ENCODE results near the gene ZNF578. TPM values are rescaled to one million over a fixed set of nuclear protein-coding genes. Genes with fewer than 3 reads are reported as not detected.

ZNF578 gene
- total and polyA plus RNA-seq, 10 of the 15 experiments (the other 5 are each of a cell fraction or from before 2014, with no cell fraction given): 0.10 to 0.43 (median 0.16) TPM; not detected in 4

DNA sequence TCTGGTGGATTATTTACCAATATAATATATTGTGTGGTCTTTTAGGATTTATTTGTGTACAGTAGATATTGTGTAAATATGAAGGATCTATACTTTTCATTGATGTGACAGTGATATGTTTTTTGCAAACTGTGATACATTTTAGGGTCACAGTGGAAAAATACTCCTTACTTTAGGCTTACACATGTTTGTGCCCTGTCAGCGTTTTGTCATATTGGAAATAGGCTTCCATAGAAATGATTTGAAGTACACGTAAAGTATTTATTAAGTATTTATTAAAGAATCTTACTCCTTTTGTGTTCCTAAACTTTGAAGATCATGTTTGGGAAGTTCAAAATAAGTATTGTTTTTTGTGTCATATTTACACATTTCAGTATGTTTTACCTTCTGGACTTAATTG lies 79.1 kb downstream of the ZNF578 start (continued):
- TF ChIP-seq, protein P1, sequence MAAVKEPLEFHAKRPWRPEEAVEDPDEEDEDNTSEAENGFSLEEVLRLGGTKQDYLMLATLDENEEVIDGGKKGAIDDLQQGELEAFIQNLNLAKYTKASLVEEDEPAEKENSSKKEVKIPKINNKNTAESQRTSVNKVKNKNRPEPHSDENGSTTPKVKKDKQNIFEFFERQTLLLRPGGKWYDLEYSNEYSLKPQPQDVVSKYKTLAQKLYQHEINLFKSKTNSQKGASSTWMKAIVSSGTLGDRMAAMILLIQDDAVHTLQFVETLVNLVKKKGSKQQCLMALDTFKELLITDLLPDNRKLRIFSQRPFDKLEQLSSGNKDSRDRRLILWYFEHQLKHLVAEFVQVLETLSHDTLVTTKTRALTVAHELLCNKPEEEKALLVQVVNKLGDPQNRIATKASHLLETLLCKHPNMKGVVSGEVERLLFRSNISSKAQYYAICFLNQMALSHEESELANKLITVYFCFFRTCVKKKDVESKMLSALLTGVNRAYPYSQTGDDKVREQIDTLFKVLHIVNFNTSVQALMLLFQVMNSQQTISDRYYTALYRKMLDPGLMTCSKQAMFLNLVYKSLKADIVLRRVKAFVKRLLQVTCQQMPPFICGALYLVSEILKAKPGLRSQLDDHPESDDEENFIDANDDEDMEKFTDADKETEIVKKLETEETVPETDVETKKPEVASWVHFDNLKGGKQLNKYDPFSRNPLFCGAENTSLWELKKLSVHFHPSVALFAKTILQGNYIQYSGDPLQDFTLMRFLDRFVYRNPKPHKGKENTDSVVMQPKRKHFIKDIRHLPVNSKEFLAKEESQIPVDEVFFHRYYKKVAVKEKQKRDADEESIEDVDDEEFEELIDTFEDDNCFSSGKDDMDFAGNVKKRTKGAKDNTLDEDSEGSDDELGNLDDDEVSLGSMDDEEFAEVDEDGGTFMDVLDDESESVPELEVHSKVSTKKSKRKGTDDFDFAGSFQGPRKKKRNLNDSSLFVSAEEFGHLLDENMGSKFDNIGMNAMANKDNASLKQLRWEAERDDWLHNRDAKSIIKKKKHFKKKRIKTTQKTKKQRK (IDR thresholded peaks at IDR 0.05; ENCODE audit: low read depth, low read length): no peak
- TF ChIP-seq SMC3 (IDR thresholded peaks at IDR 0.05; ENCODE audit: borderline replicate concordance, low read length) (no peak), SP1 (IDR thresholded peaks at IDR 0.05; ENCODE audit: low read depth, low read length) (no peak), POLR2AphosphoS5 (IDR thresholded peaks at IDR 0.05; ENCODE audit: low read length) (no peak)
- TF ChIP-seq, protein P2, sequence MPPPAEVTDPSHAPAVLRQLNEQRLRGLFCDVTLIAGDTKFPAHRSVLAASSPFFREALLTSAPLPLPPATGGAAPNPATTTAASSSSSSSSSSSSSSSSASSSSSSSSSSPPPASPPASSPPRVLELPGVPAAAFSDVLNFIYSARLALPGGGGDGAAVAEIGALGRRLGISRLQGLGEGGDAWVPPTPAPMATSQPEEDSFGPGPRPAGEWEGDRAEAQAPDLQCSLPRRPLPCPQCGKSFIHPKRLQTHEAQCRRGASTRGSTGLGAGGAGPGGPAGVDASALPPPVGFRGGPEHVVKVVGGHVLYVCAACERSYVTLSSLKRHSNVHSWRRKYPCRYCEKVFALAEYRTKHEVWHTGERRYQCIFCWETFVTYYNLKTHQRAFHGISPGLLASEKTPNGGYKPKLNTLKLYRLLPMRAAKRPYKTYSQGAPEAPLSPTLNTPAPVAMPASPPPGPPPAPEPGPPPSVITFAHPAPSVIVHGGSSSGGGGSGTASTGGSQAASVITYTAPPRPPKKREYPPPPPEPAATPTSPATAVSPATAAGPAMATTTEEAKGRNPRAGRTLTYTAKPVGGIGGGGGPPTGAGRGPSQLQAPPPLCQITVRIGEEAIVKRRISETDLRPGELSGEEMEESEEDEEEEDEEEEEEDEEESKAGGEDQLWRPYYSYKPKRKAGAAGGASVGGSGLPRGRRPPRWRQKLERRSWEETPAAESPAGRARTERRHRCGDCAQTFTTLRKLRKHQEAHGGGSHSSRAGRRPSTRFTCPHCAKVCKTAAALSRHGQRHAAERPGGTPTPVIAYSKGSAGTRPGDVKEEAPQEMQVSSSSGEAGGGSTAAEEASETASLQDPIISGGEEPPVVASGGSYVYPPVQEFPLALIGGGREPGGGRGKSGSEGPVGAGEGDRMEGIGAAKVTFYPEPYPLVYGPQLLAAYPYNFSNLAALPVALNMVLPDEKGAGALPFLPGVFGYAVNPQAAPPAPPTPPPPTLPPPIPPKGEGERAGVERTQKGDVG (CRISPR knock-in tag; IDR thresholded peaks at IDR 0.05): no peak

DNA sequence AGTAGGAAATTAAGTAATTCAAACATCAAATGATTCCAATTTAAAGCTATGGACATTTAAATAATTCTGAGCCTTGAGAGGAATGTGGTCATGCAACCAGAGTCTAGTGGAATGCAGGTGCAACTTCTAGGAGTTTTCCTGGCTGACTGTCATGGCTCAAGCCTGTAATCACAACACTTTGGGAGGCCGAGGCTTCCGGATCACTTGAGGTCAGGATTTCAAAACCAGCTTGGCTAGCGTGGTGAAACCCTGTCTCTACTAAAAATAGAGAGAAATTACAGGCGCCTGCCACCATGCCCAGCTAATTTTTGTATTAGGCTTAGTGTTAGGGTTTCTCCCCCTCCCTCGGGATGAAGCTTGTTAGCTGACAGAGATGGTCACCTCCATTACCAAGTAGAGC lies 80.5 kb downstream of the ZNF578 start:
- intact Hi-C loops (cut with micrococcal nuclease; ENCODE audit: unreplicated experiment) (no loop called here), in situ Hi-C loops (cut with MboI) (loop anchor here (25.0 kb wide), 1 partner anchor 1147 kb away; the partner anchor contains the start of genes C19orf84 and LIM2)
- H3K9ac ChIP-seq (ENCODE audit: control insufficient read depth, insufficient read depth, low read length): no peak overlapping the region
- POLR2A ChIA-PET: interaction anchor here (0.6 to 0.9 kb wide), 3 partner anchors 9 to 248 kb away, joined by 3 to 11 read pairs (median 5); no protein-coding TSS in a partner anchor
- H3K4me1 ChIP-seq (ENCODE audit: control insufficient read depth, insufficient read depth, low read length): no peaks in the 10 kb centered on the region
- H3K79me2 ChIP-seq (ENCODE audit: control insufficient read depth, insufficient read depth, low read length): peaks cover 9% of the 10 kb centered on the region
- no peak for DNase-seq (ENCODE audit: low read depth, low spot score)
- H3K36me3 ChIP-seq (ENCODE audit: control insufficient read depth in 2 of 2, insufficient read depth in 2 of 2, low read length in 1 of 2): peaks cover 0 to 8% of the 10 kb centered on the region in 2 experiments; a peak in 2 of 4 replicates
- no peak overlapping the region for H2AFZ ChIP-seq (ENCODE audit: control insufficient read depth, low read depth, low read length)
- H3K27me3 ChIP-seq (replicated peaks in 1 of 2; ENCODE audit: control insufficient read depth in 2 of 2, insufficient read depth in 2 of 2, low read length in 1 of 2): no peaks in the 10 kb centered on the region
- SMC1A ChIA-PET (ENCODE audit: uncharacterized antibody, unreplicated experiment): interaction anchor here (0.9 to 1.3 kb wide), 2 partner anchors 33 to 76 kb away, joined by 3 to 4 read pairs; no protein-coding TSS in a partner anchor
- CTCF ChIA-PET: no interaction called here
- H3K4me2 ChIP-seq (ENCODE audit: control insufficient read depth, insufficient read depth): no peak overlapping the region
- ATAC-seq: no peak
- WGBS (ENCODE audit: insufficient coverage, insufficient replicate concordance, low lambda C conversion rate, missing lambda C conversion rate): 60% methylated on average over 5 of the region's 5 CpGs
- H4K20me1 ChIP-seq (ENCODE audit: control insufficient read depth, insufficient read depth): no peaks in the 10 kb centered on the region
- H3K4me3 ChIP-seq: no peak overlapping the region
- peaks cover 1% of the 10 kb centered on the region; the same call in 2 of the 3 replicates for H3K9me3 ChIP-seq (replicated peaks; ENCODE audit: control insufficient read depth, insufficient read depth, low read length)
- BruUV-seq (replicated peaks): no TSS peak
- RAD21 ChIA-PET (ENCODE audit: unreplicated experiment): interaction anchor here (1.1 kb wide), 1 partner anchor 155 kb away, joined by 3 read pairs; no protein-coding TSS in a partner anchor
- no peak overlapping the region for H3K27ac ChIP-seq (ENCODE audit: control insufficient read depth, insufficient read depth)
- no peak for FAIRE-seq
- TF ChIP-seq, protein P3, sequence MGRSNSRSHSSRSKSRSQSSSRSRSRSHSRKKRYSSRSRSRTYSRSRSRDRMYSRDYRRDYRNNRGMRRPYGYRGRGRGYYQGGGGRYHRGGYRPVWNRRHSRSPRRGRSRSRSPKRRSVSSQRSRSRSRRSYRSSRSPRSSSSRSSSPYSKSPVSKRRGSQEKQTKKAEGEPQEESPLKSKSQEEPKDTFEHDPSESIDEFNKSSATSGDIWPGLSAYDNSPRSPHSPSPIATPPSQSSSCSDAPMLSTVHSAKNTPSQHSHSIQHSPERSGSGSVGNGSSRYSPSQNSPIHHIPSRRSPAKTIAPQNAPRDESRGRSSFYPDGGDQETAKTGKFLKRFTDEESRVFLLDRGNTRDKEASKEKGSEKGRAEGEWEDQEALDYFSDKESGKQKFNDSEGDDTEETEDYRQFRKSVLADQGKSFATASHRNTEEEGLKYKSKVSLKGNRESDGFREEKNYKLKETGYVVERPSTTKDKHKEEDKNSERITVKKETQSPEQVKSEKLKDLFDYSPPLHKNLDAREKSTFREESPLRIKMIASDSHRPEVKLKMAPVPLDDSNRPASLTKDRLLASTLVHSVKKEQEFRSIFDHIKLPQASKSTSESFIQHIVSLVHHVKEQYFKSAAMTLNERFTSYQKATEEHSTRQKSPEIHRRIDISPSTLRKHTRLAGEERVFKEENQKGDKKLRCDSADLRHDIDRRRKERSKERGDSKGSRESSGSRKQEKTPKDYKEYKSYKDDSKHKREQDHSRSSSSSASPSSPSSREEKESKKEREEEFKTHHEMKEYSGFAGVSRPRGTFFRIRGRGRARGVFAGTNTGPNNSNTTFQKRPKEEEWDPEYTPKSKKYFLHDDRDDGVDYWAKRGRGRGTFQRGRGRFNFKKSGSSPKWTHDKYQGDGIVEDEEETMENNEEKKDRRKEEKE (IDR thresholded peaks at IDR 0.05): no peak
- TF ChIP-seq RB1 (IDR thresholded peaks at IDR 0.05; ENCODE audit: borderline replicate concordance) (no peak), NR2F1 (conservative IDR thresholded peaks at IDR 0.05) (no peak)
- TF ChIP-seq, protein P4, sequence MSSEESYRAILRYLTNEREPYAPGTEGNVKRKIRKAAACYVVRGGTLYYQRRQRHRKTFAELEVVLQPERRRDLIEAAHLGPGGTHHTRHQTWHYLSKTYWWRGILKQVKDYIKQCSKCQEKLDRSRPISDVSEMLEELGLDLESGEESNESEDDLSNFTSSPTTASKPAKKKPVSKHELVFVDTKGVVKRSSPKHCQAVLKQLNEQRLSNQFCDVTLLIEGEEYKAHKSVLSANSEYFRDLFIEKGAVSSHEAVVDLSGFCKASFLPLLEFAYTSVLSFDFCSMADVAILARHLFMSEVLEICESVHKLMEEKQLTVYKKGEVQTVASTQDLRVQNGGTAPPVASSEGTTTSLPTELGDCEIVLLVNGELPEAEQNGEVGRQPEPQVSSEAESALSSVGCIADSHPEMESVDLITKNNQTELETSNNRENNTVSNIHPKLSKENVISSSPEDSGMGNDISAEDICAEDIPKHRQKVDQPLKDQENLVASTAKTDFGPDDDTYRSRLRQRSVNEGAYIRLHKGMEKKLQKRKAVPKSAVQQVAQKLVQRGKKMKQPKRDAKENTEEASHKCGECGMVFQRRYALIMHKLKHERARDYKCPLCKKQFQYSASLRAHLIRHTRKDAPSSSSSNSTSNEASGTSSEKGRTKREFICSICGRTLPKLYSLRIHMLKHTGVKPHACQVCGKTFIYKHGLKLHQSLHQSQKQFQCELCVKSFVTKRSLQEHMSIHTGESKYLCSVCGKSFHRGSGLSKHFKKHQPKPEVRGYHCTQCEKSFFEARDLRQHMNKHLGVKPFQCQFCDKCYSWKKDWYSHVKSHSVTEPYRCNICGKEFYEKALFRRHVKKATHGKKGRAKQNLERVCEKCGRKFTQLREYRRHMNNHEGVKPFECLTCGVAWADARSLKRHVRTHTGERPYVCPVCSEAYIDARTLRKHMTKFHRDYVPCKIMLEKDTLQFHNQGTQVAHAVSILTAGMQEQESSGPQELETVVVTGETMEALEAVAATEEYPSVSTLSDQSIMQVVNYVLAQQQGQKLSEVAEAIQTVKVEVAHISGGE (CRISPR knock-in tag; IDR thresholded peaks at IDR 0.05): no peak
